ENCODE measurements around the gene RAVER2. TPM values are rescaled to one million over a fixed set of nuclear protein-coding genes. Genes with fewer than 3 reads are reported as not detected.
A peak's percentile ranks its signal among the peaks of the same experiment; 100 is the strongest.
"Not testable (repeated sequence)": the region's sequence is repeated elsewhere in the genome, so short reads cannot be mapped to it uniquely, and the experiment has no call there.

The RAVER2 gene
- total and polyA plus RNA-seq, 9 donors = 17.8 to 23.0 (median 18.9) TPM

DNA sequence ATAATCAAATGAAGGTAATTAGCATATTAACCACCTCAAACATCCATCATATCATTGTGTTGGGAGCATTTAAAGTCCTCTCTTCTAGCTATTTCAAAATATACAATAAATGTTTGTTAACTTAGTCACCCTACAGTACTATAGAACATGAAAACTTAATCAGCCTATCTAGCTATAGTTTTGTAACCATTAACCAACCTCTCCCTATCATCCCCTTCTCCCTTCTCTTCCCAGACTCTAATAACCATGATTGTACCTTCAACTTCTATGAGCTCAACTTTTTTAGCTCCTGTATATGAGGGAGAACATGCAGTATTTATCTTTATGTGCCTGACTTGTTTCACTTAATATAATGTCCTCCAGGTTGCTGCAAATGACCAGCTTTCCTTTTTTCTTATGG, 54.0 kb downstream of the RAVER2 start:
- Histone ChIP-seq H3K4me3 (ENCODE audit: low read length) (no peak overlapping the region), H3K27me3 (ENCODE audit: control insufficient read depth, insufficient read depth, low read length) (no peaks in the 10 kb centered on the region), H3K9me3 (replicated peaks; ENCODE audit: control insufficient read depth, low read depth, low read length) (no peaks in the 10 kb centered on the region), H3K36me3 (ENCODE audit: control insufficient read depth, insufficient read depth, low read length) (no peaks in the 10 kb centered on the region), H3K4me1 (ENCODE audit: control insufficient read depth, insufficient read depth, low read length) (no peaks in the 10 kb centered on the region), H3K27ac (ENCODE audit: low read length) (no peak overlapping the region)
- DNase-seq = no peak

DNA sequence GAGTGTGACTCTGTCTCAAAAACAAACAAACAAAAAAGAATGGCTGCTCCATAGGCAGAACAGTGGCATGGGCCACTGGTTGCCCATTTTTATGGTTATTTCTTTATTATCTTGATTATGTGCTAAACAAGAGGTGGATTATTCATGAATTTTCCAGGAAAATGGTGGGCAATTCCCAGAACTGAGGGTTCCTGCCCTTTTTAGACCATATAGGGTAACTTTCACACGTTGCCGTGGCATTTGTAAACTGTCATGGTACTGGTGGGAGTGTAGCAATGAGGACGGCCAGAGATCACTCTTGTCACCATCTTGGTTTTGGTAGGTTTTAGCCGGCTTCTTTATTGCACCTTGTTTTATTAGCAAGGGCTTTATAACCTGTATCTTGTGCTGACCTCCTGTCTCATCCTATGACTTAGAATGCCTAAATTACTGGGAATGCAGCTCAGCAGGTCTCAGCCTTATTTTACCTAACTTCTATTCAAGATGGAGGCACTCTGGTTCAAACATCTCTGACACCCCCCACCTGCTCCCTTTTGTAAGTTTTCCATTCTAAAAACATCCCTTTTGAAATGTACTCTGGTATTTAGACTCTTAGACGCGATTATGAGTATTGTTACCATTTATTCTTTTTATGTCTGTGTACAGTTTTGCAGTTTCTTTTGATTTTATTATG, 57.1 kb downstream of the RAVER2 start:
- no peaks in the 10 kb centered on the region for H3K36me3 ChIP-seq (ENCODE audit: control insufficient read depth, insufficient read depth, low read length)
- DNase-seq = no peak
- H3K27me3 ChIP-seq (ENCODE audit: control insufficient read depth, insufficient read depth, low read length) = no peaks in the 10 kb centered on the region
- H3K4me3 ChIP-seq (ENCODE audit: low read length) = no peak overlapping the region
- H3K27ac ChIP-seq (ENCODE audit: low read length) = no peak overlapping the region
- 100% methylated on average over 1 of the region's 6 CpGs for WGBS (ENCODE audit: insufficient coverage)
- no peaks in the 10 kb centered on the region for H3K4me1 ChIP-seq (ENCODE audit: control insufficient read depth, insufficient read depth, low read length)
- no peaks in the 10 kb centered on the region for H3K9me3 ChIP-seq (replicated peaks; ENCODE audit: control insufficient read depth, low read depth, low read length)

DNA sequence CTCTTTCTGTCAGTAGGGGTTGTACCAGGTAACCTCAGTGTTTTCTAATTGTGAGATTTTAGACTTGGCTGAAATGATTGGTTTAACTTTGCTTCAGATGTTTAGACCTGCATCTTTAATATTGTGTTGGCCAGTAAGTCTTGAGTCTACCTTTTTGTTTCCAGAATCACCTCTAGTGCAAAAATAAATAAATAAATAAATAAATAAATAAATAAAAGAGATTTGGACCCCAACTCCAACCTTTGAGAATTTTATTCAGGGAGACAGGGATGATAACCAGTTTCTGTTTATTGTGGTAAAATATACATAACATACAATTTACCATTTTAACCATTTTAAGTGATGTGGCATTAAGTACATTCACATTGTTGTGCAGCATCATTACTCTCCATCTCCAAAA, 64.4 kb downstream of the RAVER2 start:
- Histone ChIP-seq H3K9me3 (replicated peaks; ENCODE audit: control insufficient read depth, low read depth, low read length) (no peaks in the 10 kb centered on the region), H3K27me3 (ENCODE audit: control insufficient read depth, insufficient read depth, low read length) (no peaks in the 10 kb centered on the region), H3K4me3 (ENCODE audit: low read length) (no peak overlapping the region), H3K36me3 (ENCODE audit: control insufficient read depth, insufficient read depth, low read length) (no peaks in the 10 kb centered on the region), H3K27ac (ENCODE audit: low read length) (no peak overlapping the region), H3K4me1 (ENCODE audit: control insufficient read depth, insufficient read depth, low read length) (no peaks in the 10 kb centered on the region)
- DNase-seq = no peak

DNA sequence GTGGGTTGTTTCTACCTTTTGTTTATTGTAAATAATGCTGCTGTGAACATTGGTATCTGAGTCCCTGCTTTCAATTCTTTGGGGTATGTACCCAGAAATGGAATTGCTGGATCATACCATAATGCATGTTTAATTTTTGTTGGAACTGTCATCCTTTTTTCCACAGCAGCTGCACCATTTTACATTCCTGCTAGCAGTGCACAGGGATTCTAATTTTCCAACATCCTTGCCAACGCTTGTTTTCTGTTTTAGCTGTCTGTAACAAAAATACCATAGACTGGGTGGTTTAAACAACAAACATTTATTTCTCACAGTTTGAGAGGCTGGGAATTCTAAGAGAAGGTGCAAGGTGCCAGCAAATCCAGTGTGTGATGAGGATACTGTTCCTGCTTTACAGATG, 65.1 kb downstream of the RAVER2 start:
- DNase-seq = peak; percentile 60
- no CpG with 5 or more reads among the region's 1 CpG for WGBS (ENCODE audit: insufficient coverage)

DNA sequence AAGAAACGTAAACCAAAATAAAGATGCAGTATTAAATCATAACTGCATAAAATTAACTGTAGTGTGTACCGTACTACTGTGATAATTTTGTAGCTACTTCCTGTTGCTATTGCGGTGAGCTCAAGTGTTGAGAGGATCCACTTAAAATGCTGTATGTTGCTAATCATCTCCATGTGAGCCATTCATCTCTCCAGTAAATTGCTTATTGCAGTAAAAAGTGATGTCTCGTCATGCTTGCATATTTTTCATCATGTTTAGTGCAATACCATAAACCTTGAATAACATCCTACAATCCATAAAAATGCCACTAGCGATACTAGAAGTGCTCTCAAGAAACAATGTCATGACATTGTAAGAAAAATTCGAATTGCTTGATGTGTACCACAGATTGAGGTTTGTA, 66.3 kb downstream of the RAVER2 start:
- DNase-seq = no peak

More for the DNA sequence above, 65.1 kb downstream of the RAVER2 start:
- no peak overlapping the region for H3K27ac ChIP-seq (ENCODE audit: low read length)
- no peak overlapping the region for H3K4me3 ChIP-seq (ENCODE audit: low read length)
- no peaks in the 10 kb centered on the region for H3K9me3 ChIP-seq (replicated peaks; ENCODE audit: control insufficient read depth, low read depth, low read length)
- H3K36me3 ChIP-seq (ENCODE audit: control insufficient read depth, insufficient read depth, low read length) = no peaks in the 10 kb centered on the region
- H3K27me3 ChIP-seq (ENCODE audit: control insufficient read depth, insufficient read depth, low read length) = no peaks in the 10 kb centered on the region
- H3K4me1 ChIP-seq (ENCODE audit: control insufficient read depth, insufficient read depth, low read length) = no peaks in the 10 kb centered on the region

DNA sequence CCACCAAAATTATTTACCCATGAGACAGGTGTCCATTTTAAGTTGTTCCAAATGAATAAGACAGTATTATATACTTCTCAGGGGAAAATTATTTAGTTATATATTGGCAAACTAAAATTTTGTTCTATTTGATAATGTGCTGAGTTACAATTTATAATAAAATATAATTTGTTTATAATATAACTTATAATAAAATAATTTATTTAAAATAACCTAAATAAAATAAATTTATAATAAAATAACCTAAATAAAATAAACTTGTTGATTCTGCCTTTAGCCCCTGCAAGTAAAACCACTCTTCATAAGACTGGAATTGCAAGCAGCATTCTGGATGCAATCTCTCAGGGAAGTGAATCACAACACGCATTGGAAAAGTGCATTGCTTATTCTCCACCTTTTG, 69.6 kb downstream of the RAVER2 start:
- H3K9me3 ChIP-seq (replicated peaks; ENCODE audit: control insufficient read depth, low read depth, low read length) = no peaks in the 10 kb centered on the region
- H3K27ac ChIP-seq (ENCODE audit: low read length) = no peak overlapping the region
- no CpG with 5 or more reads among the region's 1 CpG for WGBS (ENCODE audit: insufficient coverage)
- H3K4me1 ChIP-seq (ENCODE audit: control insufficient read depth, insufficient read depth, low read length) = no peaks in the 10 kb centered on the region
- H3K27me3 ChIP-seq (ENCODE audit: control insufficient read depth, insufficient read depth, low read length) = no peaks in the 10 kb centered on the region
- no peak for DNase-seq
- no peak overlapping the region for H3K4me3 ChIP-seq (ENCODE audit: low read length)
- H3K36me3 ChIP-seq (ENCODE audit: control insufficient read depth, insufficient read depth, low read length) = no peaks in the 10 kb centered on the region

More for the DNA sequence above, 66.3 kb downstream of the RAVER2 start:
- Histone ChIP-seq H3K4me1 (ENCODE audit: control insufficient read depth, insufficient read depth, low read length) (no peaks in the 10 kb centered on the region), H3K36me3 (ENCODE audit: control insufficient read depth, insufficient read depth, low read length) (no peaks in the 10 kb centered on the region), H3K4me3 (ENCODE audit: low read length) (no peak overlapping the region), H3K27me3 (ENCODE audit: control insufficient read depth, insufficient read depth, low read length) (no peaks in the 10 kb centered on the region), H3K9me3 (replicated peaks; ENCODE audit: control insufficient read depth, low read depth, low read length) (no peaks in the 10 kb centered on the region), H3K27ac (ENCODE audit: low read length) (no peak overlapping the region)
- WGBS (ENCODE audit: insufficient coverage) = no CpG with 5 or more reads among the region's 6 CpGs

DNA sequence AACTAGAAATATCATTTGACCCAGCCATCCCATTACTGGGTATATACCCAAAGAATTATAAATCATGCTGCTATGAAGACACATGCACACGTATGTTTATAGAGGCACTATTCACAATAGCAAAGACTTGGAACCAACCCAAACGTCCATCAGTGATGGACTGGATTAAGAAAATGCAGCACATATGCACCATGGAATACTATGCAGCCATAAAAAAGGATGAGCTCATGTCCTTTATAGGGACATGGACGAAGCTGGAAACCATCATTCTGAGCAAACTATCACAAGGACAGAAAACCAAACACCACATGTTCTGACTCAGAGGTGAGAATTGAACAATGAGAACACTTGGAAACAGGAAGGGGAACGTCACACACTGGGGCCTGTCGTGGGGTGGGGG, 72.5 kb downstream of the RAVER2 start:
- H3K4me1 ChIP-seq (ENCODE audit: control insufficient read depth, insufficient read depth, low read length); H3K27me3 ChIP-seq (ENCODE audit: control insufficient read depth, insufficient read depth, low read length): not testable (repeated sequence)

DNA sequence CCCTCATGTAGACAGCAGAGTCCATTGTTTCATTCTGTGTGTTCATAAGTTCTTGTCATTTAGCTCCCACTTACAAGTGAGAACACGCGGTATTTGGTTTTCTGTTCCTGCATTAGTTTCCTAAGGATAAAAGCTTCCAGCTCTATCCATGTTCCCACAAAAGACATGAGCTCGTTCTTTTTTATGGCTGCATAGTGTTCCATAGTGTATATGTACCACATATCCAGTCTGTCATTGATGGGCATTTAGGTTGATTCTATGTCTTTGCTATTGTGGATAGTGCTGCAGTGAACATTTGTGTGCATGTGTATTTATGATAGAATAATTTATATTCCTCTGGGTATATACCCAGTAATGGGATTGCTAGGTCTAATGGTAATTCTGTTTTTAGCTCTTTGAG, 75.7 kb downstream of the RAVER2 start:
- H3K4me1 ChIP-seq (ENCODE audit: control insufficient read depth, insufficient read depth, low read length); H3K36me3 ChIP-seq (ENCODE audit: control insufficient read depth, insufficient read depth, low read length); H3K9me3 ChIP-seq (replicated peaks; ENCODE audit: control insufficient read depth, low read depth, low read length); H3K27me3 ChIP-seq (ENCODE audit: control insufficient read depth, insufficient read depth, low read length); H3K27ac ChIP-seq (ENCODE audit: low read length); DNase-seq; H3K4me3 ChIP-seq (ENCODE audit: low read length): not testable (repeated sequence)
- WGBS (ENCODE audit: insufficient coverage) = no CpG with 5 or more reads among the region's 3 CpGs

More for the DNA sequence above, 72.5 kb downstream of the RAVER2 start:
- not testable (repeated sequence) for H3K36me3 ChIP-seq (ENCODE audit: control insufficient read depth, insufficient read depth, low read length); H3K27ac ChIP-seq (ENCODE audit: low read length); DNase-seq; H3K9me3 ChIP-seq (replicated peaks; ENCODE audit: control insufficient read depth, low read depth, low read length); H3K4me3 ChIP-seq (ENCODE audit: low read length)
- no CpG with 5 or more reads among the region's 5 CpGs for WGBS (ENCODE audit: insufficient coverage)

DNA sequence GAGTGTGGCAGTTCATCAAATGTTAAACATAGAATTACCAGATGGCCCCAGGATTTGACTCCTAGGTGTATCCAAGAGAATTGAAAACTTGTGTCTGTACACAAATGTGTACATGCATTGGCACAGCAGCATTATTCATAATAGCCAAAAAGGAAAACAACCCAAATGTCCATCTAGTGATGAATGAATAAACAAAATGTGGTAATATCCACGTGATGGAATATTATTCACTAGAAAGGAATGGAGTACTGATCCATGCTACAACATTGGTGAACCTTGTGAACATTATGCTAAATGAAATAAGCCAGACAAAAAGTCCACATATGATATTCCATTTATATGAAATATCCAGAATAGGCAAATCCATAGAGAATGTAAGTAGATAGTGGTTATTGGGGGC, 77.7 kb downstream of the RAVER2 start:
- Histone ChIP-seq H3K27me3 (ENCODE audit: control insufficient read depth, insufficient read depth, low read length) (no peaks in the 10 kb centered on the region), H3K4me1 (ENCODE audit: control insufficient read depth, insufficient read depth, low read length) (peaks cover 3% of the 10 kb centered on the region), H3K4me3 (ENCODE audit: low read length) (no peak overlapping the region), H3K27ac (ENCODE audit: low read length) (no peak overlapping the region), H3K9me3 (replicated peaks; ENCODE audit: control insufficient read depth, low read depth, low read length) (no peaks in the 10 kb centered on the region), H3K36me3 (ENCODE audit: control insufficient read depth, insufficient read depth, low read length) (no peaks in the 10 kb centered on the region)
- no CpG with 5 or more reads among the region's 1 CpG for WGBS (ENCODE audit: insufficient coverage)
- DNase-seq = no peak

DNA sequence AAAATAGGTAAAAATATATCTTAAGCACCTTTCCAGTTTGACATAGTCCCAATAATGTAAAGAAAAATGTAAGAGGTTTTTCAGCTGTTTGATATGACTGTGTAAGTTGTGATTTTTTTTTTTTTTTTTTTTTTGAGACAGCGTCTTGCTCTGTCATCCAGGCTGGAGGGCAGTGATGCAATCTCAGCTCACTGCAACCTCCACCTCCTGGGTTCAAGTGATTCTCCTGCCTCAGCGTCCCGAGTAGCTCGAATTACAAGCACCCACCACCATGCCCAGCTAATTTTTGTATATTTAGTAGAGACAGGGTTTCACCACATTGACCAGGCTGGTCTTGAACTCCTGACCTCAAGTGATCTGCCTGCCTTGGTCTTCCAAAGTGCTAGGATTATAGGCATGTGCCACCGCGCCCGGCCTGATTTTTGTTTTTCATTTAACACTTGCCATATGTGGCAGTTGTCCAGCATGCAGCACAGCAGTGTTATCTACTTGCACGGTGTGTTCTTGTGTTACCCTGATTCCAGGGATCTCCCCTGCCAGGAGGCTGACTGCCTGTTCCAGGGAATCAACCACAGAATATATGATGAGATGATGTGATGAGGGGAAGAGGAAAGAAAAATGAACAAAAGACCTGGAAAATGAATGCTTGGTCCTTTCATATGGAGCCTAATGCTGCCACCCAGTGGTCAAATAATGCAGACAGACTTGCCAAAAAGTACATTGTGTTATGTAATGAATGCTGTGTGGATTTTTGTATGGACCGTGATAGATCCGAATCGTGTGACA, 79.0 kb downstream of the RAVER2 start:
- no peaks in the 10 kb centered on the region for H3K36me3 ChIP-seq (ENCODE audit: control insufficient read depth, insufficient read depth, low read length)
- WGBS (ENCODE audit: insufficient coverage) = 61% methylated on average over 6 of the region's 11 CpGs
- H3K9me3 ChIP-seq (replicated peaks; ENCODE audit: control insufficient read depth, low read depth, low read length) = no peaks in the 10 kb centered on the region
- no peak overlapping the region for H3K27ac ChIP-seq (ENCODE audit: low read length)
- H3K4me3 ChIP-seq (ENCODE audit: low read length) = no peak overlapping the region
- peaks cover 3% of the 10 kb centered on the region for H3K4me1 ChIP-seq (ENCODE audit: control insufficient read depth, insufficient read depth, low read length)
- peak; percentile 92 for DNase-seq
- no peaks in the 10 kb centered on the region for H3K27me3 ChIP-seq (ENCODE audit: control insufficient read depth, insufficient read depth, low read length)
